Immature natural killer cell (primary cell): Measurements from ENCODE around the gene FBXW8. TPM values are rescaled to one million over a fixed set of nuclear protein-coding genes. Genes with fewer than 3 reads are reported as not detected.

Source experiments
- DNase-seq, 3 donors: peaks; one replicate each; pipeline ENCODE4 v3.0.0; 2022; ENCODE audit warnings: mixed read lengths in 1 of 3
- H3K27ac Mint-ChIP-seq, 6 donors: one replicate each; pipeline ENCODE4 v1.8.0; 2020; ENCODE audit warnings: mixed read lengths in 6 of 6, mild to moderate bottlenecking in 5 of 6, inconsistent platforms in 4 of 6, moderate library complexity in 3 of 6
- H3K27me3 Mint-ChIP-seq, 3 donors: one replicate each; pipeline ENCODE4 v1.8.0; 2020 to 2021; ENCODE audit warnings: low read depth in 3 of 3, mild to moderate bottlenecking in 3 of 3, mixed read lengths in 3 of 3, moderate library complexity in 3 of 3, inconsistent platforms in 1 of 3
- H3K36me3 Mint-ChIP-seq, 3 donors: one replicate each; pipeline ENCODE4 v1.8.0; 2020; ENCODE audit warnings: mixed read lengths in 3 of 3, inconsistent platforms in 2 of 3, mild to moderate bottlenecking in 2 of 3
- H3K4me1 Mint-ChIP-seq, 2 donors: one replicate each; pipeline ENCODE4 v1.8.0; 2020; ENCODE audit warnings: inconsistent platforms in 2 of 2, mild to moderate bottlenecking in 2 of 2, mixed read lengths in 2 of 2, moderate library complexity in 1 of 2
- H3K4me3 Mint-ChIP-seq, 5 donors: one replicate each; pipeline ENCODE4 v1.8.0; 2020; ENCODE audit warnings: mild to moderate bottlenecking in 5 of 5, mixed read lengths in 5 of 5, inconsistent platforms in 3 of 5, moderate library complexity in 3 of 5
- H3K9me3 Mint-ChIP-seq, 6 donors: one replicate each; pipeline ENCODE4 v1.8.0; 2020; ENCODE audit warnings: mild to moderate bottlenecking in 6 of 6, mixed read lengths in 6 of 6, inconsistent platforms in 4 of 6, moderate library complexity in 3 of 6
- polyA plus RNA-seq, 3 donors: library from polyadenylated mRNA; unstranded; fragments of 300-500 nt; fragmentation: Illumina TruSeq; gene quantifications; one replicate each; pipeline ENCODE4 v1.2.3, GENCODE V29; 2021

Gene FBXW8
- polyA plus RNA-seq, 3 donors from 2014 or later: 6.6 to 11.6 (median 10.6) TPM

- peaks cover 0 to 9% (median 0%) of the 10 kb centered on the region in 3 donors for H3K27me3 Mint-ChIP-seq
- DNase-seq: no peak
- H3K4me3 Mint-ChIP-seq: no peak overlapping the region
- H3K4me1 Mint-ChIP-seq: peaks cover 6 to 8% of the 10 kb centered on the region in 2 donors
- peak overlapping the region in 1 of 6 donors; percentile 12 for H3K27ac Mint-ChIP-seq
- H3K9me3 Mint-ChIP-seq: no peaks in the 10 kb centered on the region
- peaks cover 6 to 30% (median 11%) of the 10 kb centered on the region in 3 donors for H3K36me3 Mint-ChIP-seq
Observed at GRCh38 chr12:117024961-117025480, 114.3 kb downstream of the FBXW8 start.

- H3K27ac Mint-ChIP-seq: peak overlapping the region in 3 of 6 donors; percentile 12 to 64 (median 42)
- peaks cover 0 to 9% (median 0%) of the 10 kb centered on the region in 3 donors for H3K27me3 Mint-ChIP-seq
- H3K9me3 Mint-ChIP-seq: no peaks in the 10 kb centered on the region
- peak; percentile 48 to 57 (median 52) for DNase-seq
- H3K4me1 Mint-ChIP-seq: peaks cover 6 to 8% of the 10 kb centered on the region in 2 donors
- peak overlapping the region in 1 of 5 donors; percentile 29 for H3K4me3 Mint-ChIP-seq
- peaks cover 11 to 32% (median 16%) of the 10 kb centered on the region in 3 donors for H3K36me3 Mint-ChIP-seq
Observed at GRCh38 chr12:117025481-117026151, 114.9 kb downstream of the FBXW8 start.

DNA sequence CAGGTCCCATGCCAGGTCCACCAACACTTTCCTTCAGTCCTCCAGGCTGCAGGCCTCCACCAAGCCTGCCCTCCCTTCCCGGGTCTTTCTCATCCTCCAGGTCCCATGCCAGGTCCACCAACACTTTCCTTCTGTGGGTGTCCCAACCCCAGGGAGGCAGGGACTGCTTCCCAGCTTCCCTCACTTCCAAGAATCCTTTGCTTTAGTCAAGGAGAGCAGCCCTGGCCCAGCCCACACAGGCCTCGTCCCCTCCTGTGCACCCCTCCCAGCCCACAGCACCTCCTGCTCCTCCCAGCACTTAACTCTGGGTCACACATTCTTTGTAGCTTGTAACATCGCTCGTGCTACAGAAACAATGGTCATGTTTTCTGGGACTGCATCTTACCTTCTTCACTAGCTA is 115.6 kb downstream of the FBXW8 start:
- Mint-ChIP-seq H3K4me3 (no peak overlapping the region), H3K9me3 (no peaks in the 10 kb centered on the region), H3K27ac (no peak overlapping the region), H3K36me3 (peaks cover 16 to 32% (median 18%) of the 10 kb centered on the region in 3 donors), H3K27me3 (peaks cover 0 to 7% (median 0%) of the 10 kb centered on the region in 3 donors), H3K4me1 (peaks cover 6 to 8% of the 10 kb centered on the region in 2 donors)
- no peak for DNase-seq

DNA sequence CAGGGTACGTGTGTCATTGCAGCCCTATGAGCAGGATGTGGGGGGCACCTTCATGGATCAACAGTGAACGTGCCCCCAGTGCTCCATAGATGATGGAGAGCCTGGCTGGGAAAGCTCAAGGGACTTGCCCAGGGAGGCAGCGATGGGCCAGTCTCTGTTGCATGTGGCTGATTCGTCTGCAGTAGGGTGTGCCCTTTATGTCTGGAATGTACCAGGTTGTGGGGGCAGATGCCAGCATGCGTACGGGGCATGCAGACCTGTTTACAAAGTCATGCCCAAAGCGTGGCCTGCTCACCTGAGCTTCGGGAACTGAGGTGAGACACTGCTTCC is 116.1 kb downstream of the FBXW8 start:
- Mint-ChIP-seq H3K36me3 (peaks cover 13 to 26% (median 18%) of the 10 kb centered on the region in 3 donors), H3K27ac (no peak overlapping the region), H3K27me3 (peaks cover 0 to 5% (median 0%) of the 10 kb centered on the region in 3 donors), H3K9me3 (no peaks in the 10 kb centered on the region), H3K4me1 (peaks cover 6 to 8% of the 10 kb centered on the region in 2 donors), H3K4me3 (no peak overlapping the region)
- no peak for DNase-seq

GRCh38 chr12:117027251-117028086 is 116.7 kb downstream of the FBXW8 start:
- Mint-ChIP-seq H3K9me3 (no peaks in the 10 kb centered on the region), H3K27ac (no peak overlapping the region), H3K27me3 (peaks cover 0 to 5% (median 0%) of the 10 kb centered on the region in 3 donors), H3K36me3 (peaks cover 13 to 25% (median 18%) of the 10 kb centered on the region in 3 donors), H3K4me3 (no peak overlapping the region), H3K4me1 (peaks cover 12% of the 10 kb centered on the region in 2 donors)
- no peak for DNase-seq

DNA sequence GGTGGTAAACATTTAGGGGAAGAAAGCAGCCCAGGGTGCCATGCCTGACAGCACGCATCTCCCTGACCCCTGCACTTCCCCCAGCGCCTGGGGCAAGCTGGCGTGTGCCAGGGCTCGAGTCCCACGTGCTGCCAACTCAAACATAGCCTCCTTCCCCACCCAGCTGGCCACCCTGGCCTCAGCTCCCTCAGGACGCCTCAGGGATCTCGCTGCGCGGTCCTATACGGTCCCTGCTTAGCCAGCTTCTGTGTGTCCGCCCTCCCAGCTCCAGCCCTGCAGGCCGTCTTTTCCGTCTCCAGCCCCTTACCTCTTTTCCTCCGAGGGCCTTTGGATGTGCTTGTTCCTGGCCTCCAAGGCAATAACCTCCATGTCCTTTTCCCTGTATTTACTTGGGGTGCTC is 117.5 kb downstream of the FBXW8 start:
- no peak for DNase-seq
- no peak overlapping the region for H3K4me3 Mint-ChIP-seq
- H3K36me3 Mint-ChIP-seq: peaks cover 8 to 25% (median 18%) of the 10 kb centered on the region in 3 donors
- no peaks in the 10 kb centered on the region for H3K9me3 Mint-ChIP-seq
- H3K27ac Mint-ChIP-seq: peak overlapping the region in 1 of 6 donors; percentile 49
- H3K27me3 Mint-ChIP-seq: peaks cover 0 to 5% (median 0%) of the 10 kb centered on the region in 3 donors
- peaks cover 16 to 17% of the 10 kb centered on the region in 2 donors for H3K4me1 Mint-ChIP-seq

- Mint-ChIP-seq H3K27me3 (peaks cover 0 to 4% (median 0%) of the 10 kb centered on the region in 3 donors), H3K9me3 (no peaks in the 10 kb centered on the region), H3K36me3 (peaks cover 8 to 30% (median 18%) of the 10 kb centered on the region in 3 donors), H3K27ac (peak overlapping the region in 2 of 6 donors; percentile 17 to 38), H3K4me3 (no peak overlapping the region), H3K4me1 (peaks cover 24 to 29% of the 10 kb centered on the region in 2 donors)
- no peak for DNase-seq
Observed at GRCh38 chr12:117030187-117030900, 119.6 kb downstream of the FBXW8 start.

- Mint-ChIP-seq H3K4me3 (peak overlapping the region in 2 of 5 donors; percentile 41 to 63), H3K36me3 (peaks cover 8 to 26% (median 14%) of the 10 kb centered on the region in 3 donors), H3K4me1 (peaks cover 16 to 24% of the 10 kb centered on the region in 2 donors), H3K27ac (peak overlapping the region in 1 of 6 donors; percentile 17), H3K27me3 (peaks cover 0 to 4% (median 0%) of the 10 kb centered on the region in 3 donors), H3K9me3 (no peaks in the 10 kb centered on the region)
- DNase-seq: no peak
Observed at GRCh38 chr12:117031843-117032592, 121.3 kb downstream of the FBXW8 start.

DNA sequence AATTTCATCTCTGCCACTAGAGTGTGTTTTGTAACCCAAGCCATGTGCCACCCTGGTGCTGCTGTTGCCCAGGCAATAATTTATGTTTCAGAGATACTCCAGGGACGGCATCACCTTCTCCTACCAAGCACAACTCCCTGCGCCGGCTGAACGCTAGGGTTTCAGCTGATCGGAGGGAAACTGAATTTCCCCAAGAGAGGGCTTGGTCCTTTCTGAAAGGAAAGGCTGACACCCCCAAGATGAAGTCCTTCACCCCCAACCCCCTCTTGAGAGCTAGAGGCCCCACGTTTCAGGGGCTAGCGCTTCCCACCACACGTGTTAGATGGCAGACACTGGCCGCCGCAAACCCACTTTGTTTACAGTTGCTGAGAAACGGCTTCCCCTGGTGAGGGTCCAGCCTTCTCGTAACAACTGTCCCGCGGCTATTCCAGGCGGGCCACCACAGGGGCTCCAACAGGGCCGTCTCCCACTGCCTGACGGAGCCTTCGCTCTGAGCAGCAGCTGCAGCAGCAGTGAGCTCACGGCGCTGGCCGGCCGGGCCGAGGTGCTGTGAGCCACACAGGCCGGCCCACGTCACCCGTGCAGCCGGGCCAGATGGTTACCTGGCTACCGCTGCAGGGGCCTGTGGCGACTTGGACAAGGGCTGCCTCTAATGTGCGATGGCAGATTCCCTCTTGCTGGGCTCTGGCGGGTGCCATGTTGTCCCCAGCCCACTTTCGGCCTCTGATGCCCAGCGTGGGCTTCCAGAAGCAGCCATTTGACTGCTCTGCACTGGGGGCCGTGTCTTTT is 122.0 kb downstream of the FBXW8 start:
- H3K4me1 Mint-ChIP-seq: peaks cover 16 to 24% of the 10 kb centered on the region in 2 donors
- peak; percentile 29 to 43 (median 39) for DNase-seq
- peak overlapping the region in 2 of 6 donors; percentile 17 to 28 for H3K27ac Mint-ChIP-seq
- H3K27me3 Mint-ChIP-seq: peaks cover 0 to 4% (median 0%) of the 10 kb centered on the region in 3 donors
- no peaks in the 10 kb centered on the region for H3K9me3 Mint-ChIP-seq
- peaks cover 8 to 32% (median 14%) of the 10 kb centered on the region in 3 donors for H3K36me3 Mint-ChIP-seq
- peak overlapping the region in 4 of 5 donors; percentile 41 to 67 (median 54) for H3K4me3 Mint-ChIP-seq

DNA sequence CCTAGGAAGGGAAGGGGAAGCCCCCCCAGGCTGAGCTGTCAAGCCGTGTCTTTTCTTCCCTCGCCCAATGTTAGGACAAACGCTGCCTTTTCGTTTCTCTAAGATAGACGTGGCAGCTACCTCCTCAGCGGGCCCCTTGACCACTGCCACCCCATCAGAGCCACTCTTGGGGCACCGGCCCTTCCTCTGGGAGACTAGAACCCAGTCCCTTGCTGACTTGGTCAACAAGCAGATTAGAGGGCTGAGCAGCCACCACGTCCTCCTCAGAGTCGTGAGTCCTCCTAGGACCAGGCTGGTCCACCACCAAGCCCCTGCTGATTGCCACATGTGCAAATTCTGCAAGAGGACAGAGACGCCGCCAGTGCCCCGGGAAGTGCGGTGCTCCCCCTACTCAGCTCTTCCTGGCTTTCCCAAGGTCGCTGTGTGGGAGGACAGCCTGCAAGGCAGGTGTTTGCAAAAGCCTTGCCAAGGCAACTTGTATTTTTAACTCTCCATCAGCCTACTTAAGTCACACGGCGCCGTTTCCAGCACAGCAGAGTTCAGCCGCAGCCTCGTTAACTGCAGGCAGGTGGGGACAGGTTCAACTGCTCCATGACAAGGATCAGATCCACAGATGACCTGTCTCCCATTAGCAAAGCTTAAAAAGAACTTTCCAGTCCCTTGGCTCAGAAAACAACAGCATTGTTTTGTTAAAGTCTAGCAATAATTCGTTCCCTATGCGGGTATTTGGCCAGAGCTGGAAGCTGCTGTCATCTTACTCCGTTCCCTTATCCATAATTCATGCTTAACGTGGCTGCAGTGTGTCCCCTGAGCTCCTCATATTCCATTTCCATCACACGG is 122.9 kb downstream of the FBXW8 start:
- H3K36me3 Mint-ChIP-seq: peaks cover 5 to 28% (median 14%) of the 10 kb centered on the region in 3 donors
- DNase-seq: no peak
- H3K27me3 Mint-ChIP-seq: peaks cover 0 to 4% (median 0%) of the 10 kb centered on the region in 3 donors
- H3K9me3 Mint-ChIP-seq: no peaks in the 10 kb centered on the region
- peaks cover 16 to 24% of the 10 kb centered on the region in 2 donors for H3K4me1 Mint-ChIP-seq
- peak overlapping the region in 1 of 6 donors; percentile 6 for H3K27ac Mint-ChIP-seq
- H3K4me3 Mint-ChIP-seq: peak overlapping the region in 3 of 5 donors; percentile 29 to 54 (median 54)

- H3K4me3 Mint-ChIP-seq: peak overlapping the region in 1 of 5 donors; percentile 15
- H3K9me3 Mint-ChIP-seq: no peaks in the 10 kb centered on the region
- H3K4me1 Mint-ChIP-seq: peaks cover 16 to 24% of the 10 kb centered on the region in 2 donors
- peaks cover 0 to 4% (median 0%) of the 10 kb centered on the region in 3 donors for H3K27me3 Mint-ChIP-seq
- H3K36me3 Mint-ChIP-seq: peaks cover 5 to 25% (median 14%) of the 10 kb centered on the region in 3 donors
- H3K27ac Mint-ChIP-seq: peak overlapping the region in 1 of 6 donors; percentile 6
- no peak for DNase-seq
Observed at GRCh38 chr12:117034249-117034648, 123.5 kb downstream of the FBXW8 start.
